ENCODE measurements around the gene PALLD. TPM values are rescaled to one million over a fixed set of nuclear protein-coding genes. Genes with fewer than 3 reads are reported as not detected.

PALLD gene
- total RNA-seq, 1 experiment from 2014 or later, result 166 TPM

DNA sequence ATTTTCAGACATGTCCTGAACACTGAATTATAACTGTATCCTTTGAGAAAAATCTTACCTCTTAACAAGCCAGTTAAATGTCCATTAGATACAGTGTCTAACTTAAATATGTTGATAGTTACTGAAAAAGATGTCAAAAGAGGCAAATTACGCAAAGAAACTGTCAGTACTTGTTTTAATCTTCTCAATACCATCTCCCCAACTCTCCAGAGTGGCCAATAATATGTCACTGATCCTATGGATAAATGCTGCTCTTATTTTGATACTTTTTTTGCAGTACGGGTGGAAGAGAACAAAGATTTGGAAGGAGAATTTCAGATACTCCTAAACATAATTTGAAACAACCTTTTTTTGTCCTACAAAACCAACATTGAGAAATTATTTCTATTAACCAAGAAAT lies 320.5 kb downstream of the PALLD start:
- Histone ChIP-seq H4K20me1 (ENCODE audit: insufficient read depth) (no peaks in the 10 kb centered on the region), H3K79me2 (ENCODE audit: insufficient read depth, low read length) (no peaks in the 10 kb centered on the region), H3K27me3 (ENCODE audit: insufficient read depth, low read length) (no peaks in the 10 kb centered on the region), H3K4me3 (replicated peaks in 1 of 2; ENCODE audit: low read depth in 1 of 2, low read length in 2 of 2) (no peak overlapping the region), H3K4me2 (ENCODE audit: low read length) (no peak overlapping the region; the same call in 1 of the 2 replicates), H3K36me3 (ENCODE audit: control insufficient read depth in 1 of 2, insufficient read depth in 2 of 2, low read length in 2 of 2) (no peaks in the 10 kb centered on the region), H3K9me3 (ENCODE audit: control insufficient read depth in 1 of 2, insufficient read depth in 1 of 2, low read depth in 1 of 2, low read length in 2 of 2) (no peaks in the 10 kb centered on the region), H3K9me2 (ENCODE audit: insufficient read depth) (no peaks in the 10 kb centered on the region), H3K9ac (ENCODE audit: low read length) (no peak overlapping the region), H3K27ac (ENCODE audit: low read depth, low read length) (no peak overlapping the region), H2AFZ (ENCODE audit: low read depth, low read length, poor library complexity, severe bottlenecking) (no peak overlapping the region), H3K4me1 (ENCODE audit: control insufficient read depth in 1 of 2, insufficient read depth in 2 of 2, low read length in 2 of 2) (peaks cover 5 to 18% of the 10 kb centered on the region in 2 experiments; a peak in 3 of 4 replicates)
- POLR2A ChIA-PET, result interaction anchor here (3.1 kb wide), 1 partner anchor 15 kb away, joined by 27 read pairs; no protein-coding TSS in a partner anchor
- RAD21 ChIA-PET (ENCODE audit: low non-redundant PET in 1 of 2, low total read pairs in 2 of 2, uncharacterized antibody in 2 of 2, unreplicated experiment in 2 of 2), result interaction anchor here in 1 of 2 experiments (0.5 kb wide), 1 partner anchor 14 kb away, joined by 4 read pairs; no protein-coding TSS in a partner anchor
- no TSS peak for BruUV-seq (replicated peaks)
- no peak for TF ChIP-seq SP1 (IDR thresholded peaks at IDR 0.05; ENCODE audit: low read depth)
- TF ChIP-seq, protein P1, sequence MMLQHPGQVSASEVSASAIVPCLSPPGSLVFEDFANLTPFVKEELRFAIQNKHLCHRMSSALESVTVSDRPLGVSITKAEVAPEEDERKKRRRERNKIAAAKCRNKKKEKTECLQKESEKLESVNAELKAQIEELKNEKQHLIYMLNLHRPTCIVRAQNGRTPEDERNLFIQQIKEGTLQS (IDR thresholded peaks at IDR 0.05), result no peak
- DNase-seq (ENCODE audit: low read depth, low spot score), result no peak
- no peak for ATAC-seq
- intact Hi-C loops (cut with micrococcal nuclease), result loop anchor here (1.0 kb wide), 1 partner anchor 14 kb away; no protein-coding TSS in a partner anchor
- CTCF ChIA-PET, result no interaction called here

GRCh38 chr4:168822481-168822880 lies 325.6 kb downstream of the PALLD start:
- Histone ChIP-seq H3K27ac (ENCODE audit: low read depth, low read length) (no peak overlapping the region), H4K20me1 (ENCODE audit: insufficient read depth) (no peaks in the 10 kb centered on the region), H3K4me2 (ENCODE audit: low read length) (no peak overlapping the region), H3K36me3 (ENCODE audit: control insufficient read depth in 1 of 2, insufficient read depth in 2 of 2, low read length in 2 of 2) (no peaks in the 10 kb centered on the region), H3K4me1 (ENCODE audit: control insufficient read depth in 1 of 2, insufficient read depth in 2 of 2, low read length in 2 of 2) (no peaks in the 10 kb centered on the region), H3K79me2 (ENCODE audit: insufficient read depth, low read length) (no peaks in the 10 kb centered on the region), H2AFZ (ENCODE audit: low read depth, low read length, poor library complexity, severe bottlenecking) (no peak overlapping the region), H3K9me3 (ENCODE audit: control insufficient read depth in 1 of 2, insufficient read depth in 1 of 2, low read depth in 1 of 2, low read length in 2 of 2) (no peaks in the 10 kb centered on the region), H3K9ac (ENCODE audit: low read length) (no peak overlapping the region), H3K27me3 (ENCODE audit: insufficient read depth, low read length) (no peaks in the 10 kb centered on the region), H3K9me2 (ENCODE audit: insufficient read depth) (no peaks in the 10 kb centered on the region), H3K4me3 (replicated peaks in 1 of 2; ENCODE audit: low read depth in 1 of 2, low read length in 2 of 2) (no peak overlapping the region)
- TF ChIP-seq, protein P2, sequence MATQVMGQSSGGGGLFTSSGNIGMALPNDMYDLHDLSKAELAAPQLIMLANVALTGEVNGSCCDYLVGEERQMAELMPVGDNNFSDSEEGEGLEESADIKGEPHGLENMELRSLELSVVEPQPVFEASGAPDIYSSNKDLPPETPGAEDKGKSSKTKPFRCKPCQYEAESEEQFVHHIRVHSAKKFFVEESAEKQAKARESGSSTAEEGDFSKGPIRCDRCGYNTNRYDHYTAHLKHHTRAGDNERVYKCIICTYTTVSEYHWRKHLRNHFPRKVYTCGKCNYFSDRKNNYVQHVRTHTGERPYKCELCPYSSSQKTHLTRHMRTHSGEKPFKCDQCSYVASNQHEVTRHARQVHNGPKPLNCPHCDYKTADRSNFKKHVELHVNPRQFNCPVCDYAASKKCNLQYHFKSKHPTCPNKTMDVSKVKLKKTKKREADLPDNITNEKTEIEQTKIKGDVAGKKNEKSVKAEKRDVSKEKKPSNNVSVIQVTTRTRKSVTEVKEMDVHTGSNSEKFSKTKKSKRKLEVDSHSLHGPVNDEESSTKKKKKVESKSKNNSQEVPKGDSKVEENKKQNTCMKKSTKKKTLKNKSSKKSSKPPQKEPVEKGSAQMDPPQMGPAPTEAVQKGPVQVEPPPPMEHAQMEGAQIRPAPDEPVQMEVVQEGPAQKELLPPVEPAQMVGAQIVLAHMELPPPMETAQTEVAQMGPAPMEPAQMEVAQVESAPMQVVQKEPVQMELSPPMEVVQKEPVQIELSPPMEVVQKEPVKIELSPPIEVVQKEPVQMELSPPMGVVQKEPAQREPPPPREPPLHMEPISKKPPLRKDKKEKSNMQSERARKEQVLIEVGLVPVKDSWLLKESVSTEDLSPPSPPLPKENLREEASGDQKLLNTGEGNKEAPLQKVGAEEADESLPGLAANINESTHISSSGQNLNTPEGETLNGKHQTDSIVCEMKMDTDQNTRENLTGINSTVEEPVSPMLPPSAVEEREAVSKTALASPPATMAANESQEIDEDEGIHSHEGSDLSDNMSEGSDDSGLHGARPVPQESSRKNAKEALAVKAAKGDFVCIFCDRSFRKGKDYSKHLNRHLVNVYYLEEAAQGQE (IDR thresholded peaks at IDR 0.05; ENCODE audit: low read depth), result no peak
- TF ChIP-seq SRF (IDR thresholded peaks at IDR 0.05; ENCODE audit: low read depth) (no peak), FOSL1 (IDR thresholded peaks at IDR 0.05; ENCODE audit: low read depth) (no peak), EZH2 (IDR thresholded peaks at IDR 0.05) (no peak), POLR2AphosphoS5 (IDR thresholded peaks at IDR 0.05; ENCODE audit: low read depth, low read length) (no peak)
- TF ChIP-seq, protein P3, sequence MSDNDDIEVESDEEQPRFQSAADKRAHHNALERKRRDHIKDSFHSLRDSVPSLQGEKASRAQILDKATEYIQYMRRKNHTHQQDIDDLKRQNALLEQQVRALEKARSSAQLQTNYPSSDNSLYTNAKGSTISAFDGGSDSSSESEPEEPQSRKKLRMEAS (IDR thresholded peaks at IDR 0.05), result no peak
- ChIA-PET CTCF (no interaction called here), POLR2A (interaction anchor here (2.6 kb wide), 1 partner anchor 9 kb away, joined by 11 read pairs; no protein-coding TSS in a partner anchor), RAD21 (ENCODE audit: low non-redundant PET in 1 of 2, low total read pairs in 2 of 2, uncharacterized antibody in 2 of 2, unreplicated experiment in 2 of 2) (no interaction called here)
- intact Hi-C loops (cut with micrococcal nuclease), result no loop called here
- ATAC-seq (no peak), DNase-seq (ENCODE audit: low read depth, low spot score) (no peak)
- BruUV-seq (replicated peaks), result no TSS peak
